ENCODE measurements around the gene PML.
A peak's percentile ranks its signal among the peaks of the same experiment; 100 is the strongest.

The PML gene

GRCh38 chr15:74034206-74034755 lies 39.8 kb downstream of the PML start:
- Histone ChIP-seq H3K4me3 (no peak overlapping the region), H3K27ac (no peak overlapping the region)

- no peak overlapping the region for H3K4me3 ChIP-seq
- no peak overlapping the region for H3K27ac ChIP-seq
Measured at GRCh38 chr15:74035121-74036017, 40.9 kb downstream of the PML start.

GRCh38 chr15:74036271-74037170 lies 42.0 kb downstream of the PML start:
- Histone ChIP-seq H3K27ac (no peak overlapping the region), H3K4me3 (no peak overlapping the region)

GRCh38 chr15:74037171-74038117 lies 42.9 kb downstream of the PML start:
- Histone ChIP-seq H3K27ac (no peak overlapping the region), H3K4me3 (no peak overlapping the region)

GRCh38 chr15:74038707-74039655 lies 44.5 kb downstream of the PML start:
- H3K27ac ChIP-seq, result peak overlapping the region in 13 of 21 experiments; percentile 14 to 92 (median 64)
- no peak overlapping the region for H3K4me3 ChIP-seq

- H3K27ac ChIP-seq, result peak overlapping the region in 13 of 21 experiments; percentile 15 to 92 (median 75)
- no peak overlapping the region for H3K4me3 ChIP-seq
Measured at GRCh38 chr15:74039656-74040010, 45.1 kb downstream of the PML start.

GRCh38 chr15:74040109-74040850 lies 45.8 kb downstream of the PML start:
- Histone ChIP-seq H3K4me3 (no peak overlapping the region), H3K27ac (peak overlapping the region in 20 of 21 experiments; percentile 24 to 92 (median 80))

GRCh38 chr15:74041311-74041756 lies 46.8 kb downstream of the PML start:
- peak overlapping the region in 20 of 21 experiments; percentile 24 to 92 (median 80) for H3K27ac ChIP-seq

GRCh38 chr15:74041777-74042435 lies 47.4 kb downstream of the PML start:
- Histone ChIP-seq H3K4me3 (no peak overlapping the region), H3K27ac (peak overlapping the region in 17 of 21 experiments; percentile 24 to 92 (median 81))

More at GRCh38 chr15:74041311-74041756, 46.8 kb downstream of the PML start:
- H3K4me3 ChIP-seq, result no peak overlapping the region

GRCh38 chr15:74042603-74043424 lies 48.3 kb downstream of the PML start:
- H3K4me3 ChIP-seq, result no peak overlapping the region
- H3K27ac ChIP-seq, result peak overlapping the region in 3 of 21 experiments; percentile 50 to 65 (median 55)

GRCh38 chr15:74043425-74044266 lies 49.1 kb downstream of the PML start:
- Histone ChIP-seq H3K4me3 (no peak overlapping the region), H3K27ac (peak overlapping the region in 11 of 21 experiments; percentile 16 to 81 (median 50))

GRCh38 chr15:74044267-74045110 lies 50.0 kb downstream of the PML start:
- no peak overlapping the region for H3K4me3 ChIP-seq
- H3K27ac ChIP-seq, result peak overlapping the region in 10 of 21 experiments; percentile 4 to 81 (median 48)

GRCh38 chr15:74045184-74045583 lies 50.7 kb downstream of the PML start:
- H3K27ac ChIP-seq, result peak overlapping the region in 6 of 21 experiments; percentile 10 to 55 (median 34)
- H3K4me3 ChIP-seq, result no peak overlapping the region

Data from skin epidermis (tissue), 12 donors.